ENCODE measurements around the gene PRRG4.

- no peak for TF ChIP-seq EZH2 (IDR thresholded peaks at IDR 0.05; ENCODE audit: insufficient read depth, poor library complexity, severe bottlenecking)
- no peak for TF ChIP-seq EZH2phosphoT487 (IDR thresholded peaks at IDR 0.05; ENCODE audit: insufficient read depth, low read depth)
These were observed 4.2 kb downstream of the PRRG4 start for GRCh38 chr11:32833921-32834320.

Data from GM23248 (cell line).